Neural progenitor cell (in vitro differentiated cells): Measurements from ENCODE around the gene ST7L. TPM values are rescaled to one million over a fixed set of nuclear protein-coding genes. Genes with fewer than 3 reads are reported as not detected.

ENCODE experiments used
- DNase-seq: peaks from one replicate; pipeline ENCODE4 v3.0.0-alpha.2; 2016; ENCODE audit warnings: low spot score
- H2AFZ ChIP-seq: fragments of 200-600 bp; sonication (generic); replicated peaks from 2 replicates; pipeline ENCODE4 v1.6.1; 2016; ENCODE audit warnings: antibody characterized with exemption
- H3F3A ChIP-seq: fragments of 200-600 bp; sonication (generic); 2 replicates; pipeline ENCODE4 v1.6.1; 2016; ENCODE audit warnings: antibody characterized with exemption, low read depth
- H3K27ac ChIP-seq: fragments of 200-600 bp; sonication (generic); 2 replicates; pipeline ENCODE4 v1.5.1; 2016; ENCODE audit warnings: mild to moderate bottlenecking
- H3K27me3 ChIP-seq: fragments of 200-600 bp; sonication (generic); 2 replicates; pipeline ENCODE4 v1.6.1; 2016; ENCODE audit warnings: mild to moderate bottlenecking, moderate library complexity
- H3K36me3 ChIP-seq: fragments of 200-600 bp; sonication (generic); 2 replicates; pipeline ENCODE4 v1.5.1; 2016
- H3K4me1 ChIP-seq: fragments of 200-600 bp; sonication (generic); 2 replicates; pipeline ENCODE4 v1.6.1; 2016; ENCODE audit warnings: mixed run types
- H3K4me2 ChIP-seq: fragments of 200-600 bp; sonication (generic); 2 replicates; pipeline ENCODE4 v1.6.1; 2016
- H3K4me3 ChIP-seq: fragments of 200-600 bp; sonication (generic); 2 replicates; pipeline ENCODE4 v1.5.1; 2016
- H3K79me2 ChIP-seq: fragments of 200-600 bp; sonication (generic); 2 replicates; pipeline ENCODE4 v1.6.1; 2016; ENCODE audit warnings: low read depth
- H3K9ac ChIP-seq: fragments of 200-600 bp; sonication (generic); 2 replicates; pipeline ENCODE4 v1.6.1; 2016
- H3K9me3 ChIP-seq: fragments of 200-600 bp; sonication (generic); 2 replicates; pipeline ENCODE4 v1.5.1; 2016; ENCODE audit warnings: low read depth
- H4K20me1 ChIP-seq: fragments of 200-600 bp; sonication (generic); 2 replicates; pipeline ENCODE4 v1.6.1; 2016; ENCODE audit warnings: low read depth
- H3K27ac Mint-ChIP-seq: 3 replicates; pipeline ENCODE4 v1.8.0; 2021; ENCODE audit warnings: mixed read lengths
- H3K27me3 Mint-ChIP-seq: 2 replicates; pipeline ENCODE4 v1.8.0; 2022; ENCODE audit warnings: low read depth, mild to moderate bottlenecking, inconsistent platforms, moderate library complexity, mixed read lengths; ENCODE audit not compliant: insufficient read depth
- H3K36me3 Mint-ChIP-seq: 3 replicates; pipeline ENCODE4 v1.8.0; 2021; ENCODE audit warnings: mixed read lengths
- H3K4me1 Mint-ChIP-seq: 3 replicates; pipeline ENCODE4 v1.8.0; 2021; ENCODE audit warnings: mixed read lengths
- H3K4me3 Mint-ChIP-seq: 3 replicates; pipeline ENCODE4 v1.8.0; 2021; ENCODE audit warnings: mild to moderate bottlenecking, moderate library complexity, mixed read lengths
- H3K9me3 Mint-ChIP-seq: 3 replicates; pipeline ENCODE4 v1.8.0; 2020; ENCODE audit warnings: mixed read lengths
- CTCF ChIP-seq: fragments of 200-600 bp; sonication (generic); IDR thresholded peaks from 2 replicates; pipeline ENCODE4 v1.5.1; 2017; ENCODE audit warnings: antibody characterized with exemption, mild to moderate bottlenecking
- EZH2 ChIP-seq: fragments of 200-600 bp; sonication (generic); IDR thresholded peaks from 2 replicates; pipeline ENCODE4 v1.6.1; 2017; ENCODE audit warnings: antibody characterized with exemption, mild to moderate bottlenecking, moderate library complexity
- EZH2phosphoT487 ChIP-seq: fragments of 200-600 bp; sonication (generic); IDR thresholded peaks from 2 replicates; pipeline ENCODE4 v1.6.1; 2017; ENCODE audit warnings: antibody characterized with exemption
- total RNA-seq: library from RNA; depleted of rRNA; stranded (reverse); fragments of >200 nt; gene quantifications from 2 replicates; pipeline ENCODE4 v1.2.3, GENCODE V29; 2015; ENCODE audit warnings: low replicate concordance

The ST7L gene
- total RNA-seq, 1 donor from 2014 or later = 26.1 TPM

GRCh38 chr1:112544011-112544688 lies 74.8 kb downstream of the ST7L start:
- H3K4me1 ChIP-seq = no peaks in the 10 kb centered on the region
- no peak for DNase-seq
- TF ChIP-seq EZH2 (no peak), CTCF (no peak), EZH2phosphoT487 (no peak)

GRCh38 chr1:112542206-112542973 lies 76.6 kb downstream of the ST7L start:
- no peak overlapping the region for H3K4me3 ChIP-seq
- H3K27me3 ChIP-seq = no peaks in the 10 kb centered on the region
- no peaks in the 10 kb centered on the region for H3F3A ChIP-seq
- no peak overlapping the region for H3K4me2 ChIP-seq
- no peaks in the 10 kb centered on the region for H3K79me2 ChIP-seq
- Mint-ChIP-seq H3K9me3 (no peaks in the 10 kb centered on the region), H3K27ac (peak overlapping the region; percentile 93), H3K4me1 (peaks cover 25% of the 10 kb centered on the region), H3K27me3 (peaks cover 2% of the 10 kb centered on the region), H3K4me3 (no peak overlapping the region), H3K36me3 (peaks cover 19% of the 10 kb centered on the region)
- TF ChIP-seq EZH2phosphoT487 (no peak), CTCF (no peak), EZH2 (no peak)
- no peaks in the 10 kb centered on the region for H3K4me1 ChIP-seq
- H3K9ac ChIP-seq = no peak overlapping the region
- H3K36me3 ChIP-seq = no peaks in the 10 kb centered on the region
- H3K27ac ChIP-seq = no peak overlapping the region
- H2AFZ ChIP-seq = no peak overlapping the region
- DNase-seq = no peak
- H3K9me3 ChIP-seq = no peaks in the 10 kb centered on the region
- no peaks in the 10 kb centered on the region for H4K20me1 ChIP-seq

More at GRCh38 chr1:112544011-112544688, 74.8 kb downstream of the ST7L start:
- Histone ChIP-seq H3K79me2 (no peaks in the 10 kb centered on the region), H3K36me3 (peaks cover 3% of the 10 kb centered on the region), H3K27ac (no peak overlapping the region), H3F3A (no peaks in the 10 kb centered on the region), H2AFZ (no peak overlapping the region), H3K9ac (no peak overlapping the region), H3K4me2 (no peak overlapping the region), H3K4me3 (no peak overlapping the region), H3K27me3 (no peaks in the 10 kb centered on the region), H4K20me1 (no peaks in the 10 kb centered on the region), H3K9me3 (no peaks in the 10 kb centered on the region)
- no peak overlapping the region for H3K4me3 Mint-ChIP-seq
- peaks cover 13% of the 10 kb centered on the region for H3K4me1 Mint-ChIP-seq
- peaks cover 2% of the 10 kb centered on the region for H3K27me3 Mint-ChIP-seq
- H3K36me3 Mint-ChIP-seq = peaks cover 21% of the 10 kb centered on the region
- H3K27ac Mint-ChIP-seq = no peak overlapping the region
- no peaks in the 10 kb centered on the region for H3K9me3 Mint-ChIP-seq

DNA sequence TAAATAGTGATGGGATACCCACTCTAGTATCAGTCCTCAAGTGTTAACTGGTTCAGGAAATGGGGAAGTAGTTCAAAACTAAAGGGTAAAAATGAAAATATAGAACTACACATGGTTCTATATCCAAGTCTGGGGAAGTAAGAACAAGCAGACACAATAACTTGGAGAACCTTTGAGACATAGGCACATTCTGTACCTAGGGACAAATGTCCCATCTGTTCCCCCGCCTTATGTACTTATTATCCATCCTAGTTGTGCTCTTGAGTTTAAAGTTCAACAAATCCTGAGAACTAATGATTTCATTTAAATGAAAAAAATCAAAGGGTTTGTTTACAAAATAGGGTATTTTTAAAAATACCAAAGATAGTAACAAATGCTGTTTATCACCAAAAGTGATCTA lies 77.6 kb downstream of the ST7L start:
- peaks cover 17% of the 10 kb centered on the region for H3K36me3 Mint-ChIP-seq
- no peak overlapping the region for H3K27ac Mint-ChIP-seq
- H3K9me3 Mint-ChIP-seq = no peaks in the 10 kb centered on the region
- Histone ChIP-seq H3K4me1 (no peaks in the 10 kb centered on the region), H3K79me2 (no peaks in the 10 kb centered on the region), H3K4me3 (no peak overlapping the region), H3K36me3 (no peaks in the 10 kb centered on the region), H2AFZ (no peak overlapping the region), H3K9me3 (no peaks in the 10 kb centered on the region), H3K27me3 (no peaks in the 10 kb centered on the region), H3K4me2 (no peak overlapping the region), H4K20me1 (no peaks in the 10 kb centered on the region), H3F3A (no peaks in the 10 kb centered on the region), H3K27ac (no peak overlapping the region), H3K9ac (no peak overlapping the region)
- DNase-seq = no peak
- TF ChIP-seq EZH2phosphoT487 (no peak), EZH2 (no peak), CTCF (no peak)
- peaks cover 33% of the 10 kb centered on the region for H3K4me1 Mint-ChIP-seq
- peaks cover 2% of the 10 kb centered on the region for H3K27me3 Mint-ChIP-seq
- H3K4me3 Mint-ChIP-seq = no peak overlapping the region
